ENCODE measurements around the gene ELN. TPM values are rescaled to one million over a fixed set of nuclear protein-coding genes. Genes with fewer than 3 reads are reported as not detected.

ELN gene
- total and polyA plus RNA-seq, 2 of the 8 experiments (the other 6 are each of a cell fraction or from before 2014, with no cell fraction given), result 5.1 to 5.6 TPM

DNA sequence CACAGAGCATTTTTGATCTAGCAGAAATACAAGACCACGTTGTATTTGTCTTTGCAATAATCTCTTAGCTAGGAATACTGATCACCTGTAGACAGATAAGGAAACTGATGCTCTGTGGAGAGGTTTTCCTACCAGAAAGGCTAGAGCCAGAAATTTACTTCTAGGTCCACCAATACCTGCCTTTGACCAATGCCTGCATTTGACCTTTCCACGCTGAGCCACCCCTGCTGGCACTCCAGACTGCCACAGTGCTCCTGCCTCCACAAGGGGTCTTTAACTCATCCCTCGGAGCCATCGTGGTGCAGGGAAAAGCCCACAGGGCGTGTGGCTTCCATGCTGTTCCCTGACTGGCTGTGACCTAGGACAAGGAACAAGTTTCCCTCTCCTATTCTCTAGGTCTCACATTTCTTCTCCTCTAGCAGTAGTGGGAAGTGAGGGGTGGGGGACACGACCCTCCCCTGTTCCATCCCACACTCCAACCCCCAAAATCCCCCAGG, 1.5 kb upstream of the ELN start:
- H4K91ac ChIP-seq (replicated peaks; ENCODE audit: insufficient read length, low read length), result no peak overlapping the region
- H3K27me3 ChIP-seq (replicated peaks in 1 of 4; ENCODE audit: control insufficient read depth in 3 of 4, extremely low read depth in 1 of 4, insufficient read depth in 3 of 4, low read length in 3 of 4), result peaks cover 0 to 9% (median 4%) of the 10 kb centered on the region in 4 experiments; a peak in 3 of 7 replicates
- peaks cover 0 to 29% (median 18%) of the 10 kb centered on the region in 4 experiments; a peak in 6 of 7 replicates for H3K4me1 ChIP-seq (replicated peaks in 1 of 4; ENCODE audit: control insufficient read depth in 3 of 4, insufficient read depth in 4 of 4, low read length in 3 of 4)
- no peak overlapping the region for H3K14ac ChIP-seq (ENCODE audit: insufficient read length)
- peak overlapping the region; percentile 48 for H2AFZ ChIP-seq (ENCODE audit: low read length)
- TF ChIP-seq TBP (IDR thresholded peaks at IDR 0.05; ENCODE audit: low read depth, low read length) (no peak), CTBP2 (IDR thresholded peaks at IDR 0.05; ENCODE audit: borderline replicate concordance, insufficient read depth, insufficient read length, low read length) (no peak), EGR1 (IDR thresholded peaks at IDR 0.05; ENCODE audit: borderline replicate concordance, low read depth, low read length) (no peak), TEAD4 (IDR thresholded peaks at IDR 0.05; ENCODE audit: low read depth, low read length) (no peak), GTF2F1 (IDR thresholded peaks at IDR 0.05; ENCODE audit: borderline replicate concordance, low read depth, low read length) (no peak), POU5F1 (IDR thresholded peaks at IDR 0.05; ENCODE audit: low read depth, low read length) (no peak)
- no peak overlapping the region for H2BK120ac ChIP-seq (replicated peaks; ENCODE audit: low read depth, low read length)
- H3K23ac ChIP-seq (ENCODE audit: insufficient read length), result no peak overlapping the region
- no peaks in the 10 kb centered on the region for H4K20me1 ChIP-seq (replicated peaks in 1 of 2; ENCODE audit: control insufficient read depth in 1 of 2, insufficient read depth in 2 of 2, low read length in 2 of 2)
- H4K8ac ChIP-seq (ENCODE audit: extremely low read depth, insufficient read depth, low read length), result no peak overlapping the region
- no peak overlapping the region for H2BK12ac ChIP-seq (ENCODE audit: low read depth, low read length)
- peak overlapping the region; percentile 72; the same call in 1 of the 2 replicates for H2BK15ac ChIP-seq (ENCODE audit: low read length)
- H3K4ac ChIP-seq (replicated peaks; ENCODE audit: insufficient read length, low read depth, low read length), result no peak overlapping the region
- POLR2A ChIA-PET (ENCODE audit: partially characterized antibody), result interaction anchor here (0.7 to 1.4 kb wide), 5 partner anchors 11 to 170 kb away, joined by 3 read pairs; no protein-coding TSS in a partner anchor
- no peak overlapping the region for H3K27ac ChIP-seq (ENCODE audit: low read depth, low read length)
- no peaks in the 10 kb centered on the region for H3K79me2 ChIP-seq (ENCODE audit: control insufficient read depth in 1 of 2, insufficient read depth in 2 of 2, low read length in 2 of 2)
- H2BK5ac ChIP-seq (ENCODE audit: low read depth, low read length), result no peak overlapping the region
- CTCF ChIA-PET (ENCODE audit: partially characterized antibody), result interaction anchor here (0.6 to 10.9 kb wide), 54 partner anchors 11 to 397 kb away, joined by 3 to 145 read pairs (median 6); partner anchors contain the start of gene EIF4H
- 49% methylated on average over 6 of the region's 6 CpGs; no CpG with 5 or more reads in 1 of the 2 experiments for WGBS, 2 experiments (ENCODE audit: extremely low coverage in 1 of 2, insufficient coverage in 1 of 2, insufficient read length in 1 of 2, insufficient replicate concordance in 2 of 2, low coverage in 1 of 2, low lambda C conversion rate in 2 of 2, missing lambda C conversion rate in 1 of 2)
- H3K9me3 ChIP-seq (ENCODE audit: insufficient read depth in 2 of 2, low read depth in 1 of 2, low read length in 1 of 2), result no peaks in the 10 kb centered on the region
- no peak overlapping the region; the same call in 1 of the 2 replicates for H3K18ac ChIP-seq (ENCODE audit: extremely low read depth, low read length)
- H2AK5ac ChIP-seq (ENCODE audit: low read depth, low read length), result no peak overlapping the region
- DNase-seq (ENCODE audit: low read depth in 1 of 2, low spot score in 2 of 2) (no peak), FAIRE-seq (no peak)
- H2BK20ac ChIP-seq (ENCODE audit: low read length), result no peak overlapping the region
- H3K79me1 ChIP-seq (ENCODE audit: low read depth, low read length), result no peaks in the 10 kb centered on the region
- no peak overlapping the region for H3K56ac ChIP-seq (replicated peaks; ENCODE audit: insufficient read length, low read depth, low read length)
- H3K9ac ChIP-seq (replicated peaks in 1 of 4; ENCODE audit: extremely low read depth in 1 of 4, low read depth in 3 of 4, low read length in 3 of 4), result no peak overlapping the region
- H3K23me2 ChIP-seq (ENCODE audit: low read depth, low read length), result no peaks in the 10 kb centered on the region; the same call in 1 of the 2 replicates
- no peak overlapping the region for H3K4me2 ChIP-seq (ENCODE audit: insufficient read depth in 1 of 2, low read depth in 2 of 2, low read length in 2 of 2)
- H3K4me3 ChIP-seq (ENCODE audit: extremely low read depth in 1 of 4, insufficient read depth in 2 of 4, low read depth in 3 of 4, low read length in 4 of 4), result no peak overlapping the region
- H3K36me3 ChIP-seq (ENCODE audit: control insufficient read depth in 2 of 4, insufficient read depth in 4 of 4, low read length in 3 of 4), result no peaks in the 10 kb centered on the region
- H4K5ac ChIP-seq (ENCODE audit: insufficient read length, low read depth, low read length), result no peak overlapping the region
